ENCODE results near the gene NEGR1. TPM values are rescaled to one million over a fixed set of nuclear protein-coding genes. Genes with fewer than 3 reads are reported as not detected.

NEGR1 gene
- total and polyA plus RNA-seq, 4 donors: 0.08 to 0.14 (median 0.12) TPM; not detected in 1

GRCh38 chr1:71853360-71853759 lies 429.0 kb downstream of the NEGR1 start (continued):
- TF ChIP-seq REST (IDR thresholded peaks at IDR 0.05): no peak
- TF ChIP-seq EGR1 (IDR thresholded peaks at IDR 0.05; ENCODE audit: low read depth in 2 of 2): no peak
- no peak for TF ChIP-seq JUND (IDR thresholded peaks at IDR 0.05)

- no peak for DNase-seq (ENCODE audit: low spot score)
- no peak for TF ChIP-seq FOXA1 (IDR thresholded peaks at IDR 0.05)
- TF ChIP-seq RAD21 (IDR thresholded peaks at IDR 0.05): no peak
- no peak for TF ChIP-seq NR2F2 (IDR thresholded peaks at IDR 0.05)
- no peak for TF ChIP-seq TAF1 (conservative IDR thresholded peaks at IDR 0.05)
- no peak for TF ChIP-seq ATF3 (IDR thresholded peaks at IDR 0.05)
- Histone ChIP-seq H3K27me3 (ENCODE audit: control insufficient read depth in 4 of 4, insufficient read depth in 4 of 4, low read length in 3 of 4) (no peaks in the 10 kb centered on the region), H3K9ac (ENCODE audit: low read depth in 1 of 2, low read length in 2 of 2) (no peak overlapping the region), H3K4me1 (ENCODE audit: control insufficient read depth in 4 of 4, insufficient read depth in 4 of 4, low read length in 3 of 4) (no peaks in the 10 kb centered on the region), H3K4me3 (ENCODE audit: low read depth in 1 of 3, low read length in 3 of 3) (no peak overlapping the region), H3K36me3 (ENCODE audit: control insufficient read depth in 4 of 4, insufficient read depth in 3 of 4, low read depth in 1 of 4, low read length in 3 of 4) (no peaks in the 10 kb centered on the region), H3K27ac (ENCODE audit: low read depth in 1 of 2, low read length in 2 of 2) (no peak overlapping the region), H3K9me3 (ENCODE audit: control insufficient read depth in 4 of 4, low read length in 3 of 4) (no peaks in the 10 kb centered on the region)
- 64% methylated on average over 3 of the region's 3 CpGs for WGBS
Observed at GRCh38 chr1:71850936-71851335, 431.4 kb downstream of the NEGR1 start.

- no peak overlapping the region for H3K27ac ChIP-seq (ENCODE audit: low read depth in 1 of 2, low read length in 2 of 2)
- no peaks in the 10 kb centered on the region for H3K36me3 ChIP-seq (ENCODE audit: control insufficient read depth in 4 of 4, insufficient read depth in 3 of 4, low read depth in 1 of 4, low read length in 3 of 4)
- TF ChIP-seq JUND (IDR thresholded peaks at IDR 0.05) (no peak), FOXA1 (IDR thresholded peaks at IDR 0.05) (no peak), HNF4G (IDR thresholded peaks at IDR 0.05) (no peak), YY1 (IDR thresholded peaks at IDR 0.05) (no peak), EGR1 (IDR thresholded peaks at IDR 0.05; ENCODE audit: low read depth in 2 of 2) (no peak), HNF4A (conservative IDR thresholded peaks at IDR 0.05) (no peak), ATF3 (IDR thresholded peaks at IDR 0.05) (no peak), REST (IDR thresholded peaks at IDR 0.05) (no peak), ZBTB33 (IDR thresholded peaks at IDR 0.05) (no peak)
- no peak overlapping the region for H3K4me3 ChIP-seq (ENCODE audit: low read depth in 1 of 3, low read length in 3 of 3)
- H3K9me3 ChIP-seq (ENCODE audit: control insufficient read depth in 4 of 4, low read length in 3 of 4): no peaks in the 10 kb centered on the region
- no peaks in the 10 kb centered on the region for H3K27me3 ChIP-seq (ENCODE audit: control insufficient read depth in 4 of 4, insufficient read depth in 4 of 4, low read length in 3 of 4)
- no peaks in the 10 kb centered on the region for H3K4me1 ChIP-seq (ENCODE audit: control insufficient read depth in 4 of 4, insufficient read depth in 4 of 4, low read length in 3 of 4)
- DNase-seq (ENCODE audit: low spot score): no peak
- no peak overlapping the region for H3K9ac ChIP-seq (ENCODE audit: low read depth in 1 of 2, low read length in 2 of 2)
Observed at GRCh38 chr1:71850515-71850914, 431.8 kb downstream of the NEGR1 start.
